Sigmoid colon (tissue), 7 donors: Measurements from ENCODE around the gene CAMK1G. TPM values are rescaled to one million over a fixed set of nuclear protein-coding genes. Genes with fewer than 3 reads are reported as not detected.

ENCODE experiments used
- DNase-seq: peaks from one replicate; pipeline ENCODE4 v3.0.0-alpha.2; 2019
- H3K27ac ChIP-seq, 4 donors: fragments of 200-600 bp; sonication (generic); one replicate each; pipeline ENCODE4 v1.5.1; 2016 to 2019; ENCODE audit warnings: mild to moderate bottlenecking in 1 of 4
- H3K27me3 ChIP-seq, 3 donors: fragments of 200-600 bp; sonication (generic); one replicate each; pipeline ENCODE4 v1.5.1; 2019; ENCODE audit warnings: mild to moderate bottlenecking in 1 of 3
- H3K36me3 ChIP-seq, 4 donors: fragments of 200-600 bp; sonication (generic); one replicate each; pipeline ENCODE4 v1.5.1; 2016 to 2019
- H3K4me1 ChIP-seq, 4 donors: fragments of 200-600 bp; sonication (generic); one replicate each; pipeline ENCODE4 v1.5.1; 2017 to 2019
- H3K4me3 ChIP-seq, 4 donors: fragments of 200-600 bp; sonication (generic); one replicate each; pipeline ENCODE4 v1.5.1; 2017 to 2019; ENCODE audit warnings: mild to moderate bottlenecking in 2 of 4, moderate library complexity in 1 of 4
- H3K9me3 ChIP-seq, 4 donors: fragments of 200-600 bp in 3 of 4; sonication (generic) in 3 of 4; one replicate each; pipeline versions ENCODE4 v1.5.1 to v1.6.1; 2013 to 2019
- EP300 ChIP-seq, 4 donors: sonication (generic); formaldehyde crosslinking; IDR thresholded peaks; one replicate each; pipeline ENCODE4 v1.6.1; 2017; ENCODE audit warnings: antibody characterized with exemption in 4 of 4
- POLR2A ChIP-seq, 2 donors: fragments of 450-650 bp; IDR thresholded peaks; one replicate each; pipeline ENCODE4 v1.6.1; 2016; ENCODE audit warnings: antibody characterized with exemption in 2 of 2, mild to moderate bottlenecking in 2 of 2, moderate library complexity in 2 of 2
- POLR2AphosphoS5 ChIP-seq, 4 donors: sonication (generic); formaldehyde crosslinking; IDR thresholded peaks; one replicate each; pipeline ENCODE4 v1.6.1; 2017; ENCODE audit warnings: antibody characterized with exemption in 4 of 4
- WGBS, 2 donors: extraction: QIAGEN DNeasy Blood & Tissue Kit; methylation state at CpG; one replicate each; pipeline ENCODE4 v1.1.7; 2013; 5-methylcytosine and 5-hydroxymethylcytosine counted together
- intact Hi-C: fragments of 100-400 bp; cut with DNase I; formaldehyde crosslinking; loops from one replicate; pipeline ENCODE4 v1.15.1; 2023
- polyA plus RNA-seq, 3 donors: library from polyadenylated mRNA; stranded (reverse); fragments of 200-250 nt; gene quantifications; one replicate each; pipeline ENCODE4 v1.2.3, GENCODE V29; 2013
- total RNA-seq, 4 donors: library from RNA; depleted of rRNA; stranded (reverse); fragments of >200 nt; gene quantifications; one replicate each; pipeline ENCODE4 v1.1.0, GENCODE V29; 2016
- TF ChIP-seq, protein P1 (sequence below), 4 experiments: fragments of 450-650 bp in 3 of 4; fragments of 200-600 bp in 1 of 4; IDR thresholded peaks; one replicate each; pipeline ENCODE4 v1.5.1; 2016 to 2019; ENCODE audit warnings: antibody characterized with exemption in 4 of 4, mild to moderate bottlenecking in 3 of 4, moderate library complexity in 2 of 4
- donor health status: healthy with polysubstance abuse.
- donor health status: Bipolar disorder and iron deficiency.
- donor health status: healthy.

CAMK1G gene
- total and polyA plus RNA-seq, 7 donors: 0.16 to 1.4 (median 0.48) TPM; not detected in 2

DNA sequence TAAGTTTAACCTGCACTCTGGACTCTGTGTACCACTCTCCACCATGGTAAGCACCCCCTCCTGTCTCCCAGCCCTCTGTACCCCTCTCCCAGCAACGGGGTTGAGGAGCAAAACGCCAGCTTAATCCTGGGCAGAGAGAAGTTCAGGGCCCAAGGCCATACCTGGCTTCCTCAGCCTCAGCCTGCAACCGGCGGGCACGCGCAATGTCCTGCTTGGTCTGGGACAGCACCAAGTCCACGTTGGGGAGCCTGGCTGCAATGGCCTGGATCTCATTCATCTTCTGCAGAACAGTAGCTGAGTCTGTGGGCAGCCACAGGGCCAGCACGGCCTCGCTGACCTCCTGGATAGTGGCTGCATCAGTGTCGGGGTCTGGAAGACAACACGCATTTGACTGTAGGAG, 34.8 kb downstream of the CAMK1G start:
- intact Hi-C loops: no loop called here
- H3K4me3 ChIP-seq: no peak overlapping the region
- H3K36me3 ChIP-seq: no peaks in the 10 kb centered on the region
- DNase-seq: no peak
- no peaks in the 10 kb centered on the region for H3K27me3 ChIP-seq
- 90% methylated on average over 11 of the region's 11 CpGs for WGBS, 2 donors
- H3K9me3 ChIP-seq: no peaks in the 10 kb centered on the region
- H3K4me1 ChIP-seq: no peaks in the 10 kb centered on the region
- TF ChIP-seq POLR2A (IDR thresholded peaks at IDR 0.05) (no peak), EP300 (IDR thresholded peaks at IDR 0.05) (no peak), POLR2AphosphoS5 (IDR thresholded peaks at IDR 0.05) (no peak)
- TF ChIP-seq, protein P1, sequence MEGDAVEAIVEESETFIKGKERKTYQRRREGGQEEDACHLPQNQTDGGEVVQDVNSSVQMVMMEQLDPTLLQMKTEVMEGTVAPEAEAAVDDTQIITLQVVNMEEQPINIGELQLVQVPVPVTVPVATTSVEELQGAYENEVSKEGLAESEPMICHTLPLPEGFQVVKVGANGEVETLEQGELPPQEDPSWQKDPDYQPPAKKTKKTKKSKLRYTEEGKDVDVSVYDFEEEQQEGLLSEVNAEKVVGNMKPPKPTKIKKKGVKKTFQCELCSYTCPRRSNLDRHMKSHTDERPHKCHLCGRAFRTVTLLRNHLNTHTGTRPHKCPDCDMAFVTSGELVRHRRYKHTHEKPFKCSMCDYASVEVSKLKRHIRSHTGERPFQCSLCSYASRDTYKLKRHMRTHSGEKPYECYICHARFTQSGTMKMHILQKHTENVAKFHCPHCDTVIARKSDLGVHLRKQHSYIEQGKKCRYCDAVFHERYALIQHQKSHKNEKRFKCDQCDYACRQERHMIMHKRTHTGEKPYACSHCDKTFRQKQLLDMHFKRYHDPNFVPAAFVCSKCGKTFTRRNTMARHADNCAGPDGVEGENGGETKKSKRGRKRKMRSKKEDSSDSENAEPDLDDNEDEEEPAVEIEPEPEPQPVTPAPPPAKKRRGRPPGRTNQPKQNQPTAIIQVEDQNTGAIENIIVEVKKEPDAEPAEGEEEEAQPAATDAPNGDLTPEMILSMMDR (IDR thresholded peaks at IDR 0.05): no peak
- H3K27ac ChIP-seq: no peak overlapping the region

GRCh38 chr1:209618756-209619420, 35.4 kb downstream of the CAMK1G start:
- 62 to 72% methylated on average over 6 of the region's 6 CpGs for WGBS, 2 donors
- no peaks in the 10 kb centered on the region for H3K36me3 ChIP-seq
- H3K9me3 ChIP-seq: no peaks in the 10 kb centered on the region
- TF ChIP-seq POLR2AphosphoS5 (IDR thresholded peaks at IDR 0.05): no peak
- no peak for TF ChIP-seq EP300 (IDR thresholded peaks at IDR 0.05)
- TF ChIP-seq, protein P1 (IDR thresholded peaks at IDR 0.05): no peak
- TF ChIP-seq POLR2A (IDR thresholded peaks at IDR 0.05): no peak
- no peaks in the 10 kb centered on the region for H3K27me3 ChIP-seq
- H3K4me1 ChIP-seq: no peaks in the 10 kb centered on the region
- H3K4me3 ChIP-seq: no peak overlapping the region
- DNase-seq: no peak
- intact Hi-C loops: no loop called here
- H3K27ac ChIP-seq: no peak overlapping the region

DNA sequence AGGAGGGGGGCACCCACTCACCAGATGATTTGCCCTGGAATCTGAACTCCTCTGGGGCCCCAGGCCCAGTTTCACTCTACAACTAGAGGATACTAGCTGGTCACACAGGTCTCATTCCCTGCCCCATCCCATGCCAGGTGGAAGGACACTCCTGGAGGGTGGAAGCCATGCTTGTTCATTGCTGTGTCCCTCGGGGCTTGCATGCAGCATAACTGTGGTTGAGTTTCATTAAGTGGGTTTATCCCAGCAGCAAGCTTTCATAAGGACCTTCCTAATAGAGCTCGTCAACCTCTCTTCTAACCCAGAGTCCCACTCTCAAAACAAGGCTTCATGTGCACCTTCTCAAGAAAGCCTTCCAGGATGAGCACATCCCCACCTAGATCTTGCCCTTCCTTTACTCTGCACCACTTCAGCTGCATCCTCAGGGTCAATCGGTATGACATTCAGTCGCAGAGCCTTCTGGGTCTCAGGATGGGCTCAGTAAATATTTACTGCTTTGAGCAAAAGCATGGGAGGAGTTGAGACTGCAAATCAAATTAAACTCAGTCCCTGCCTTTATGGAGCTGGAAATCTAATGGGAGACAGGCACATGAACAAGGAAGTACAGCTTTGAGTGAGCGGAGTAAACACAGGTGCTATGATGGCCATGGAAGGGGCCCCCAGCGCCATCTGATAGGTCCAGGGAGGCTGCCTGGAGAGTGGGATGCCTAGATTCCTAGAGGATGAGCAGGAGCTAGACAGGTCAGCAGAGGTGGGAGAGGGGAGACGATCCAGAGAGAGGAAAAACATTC, 36.4 kb downstream of the CAMK1G start:
- DNase-seq: no peak
- H3K4me1 ChIP-seq: no peaks in the 10 kb centered on the region
- no peaks in the 10 kb centered on the region for H3K36me3 ChIP-seq
- no peak overlapping the region for H3K27ac ChIP-seq
- H3K27me3 ChIP-seq: no peaks in the 10 kb centered on the region
- TF ChIP-seq POLR2A (IDR thresholded peaks at IDR 0.05) (no peak), POLR2AphosphoS5 (IDR thresholded peaks at IDR 0.05) (no peak), EP300 (IDR thresholded peaks at IDR 0.05) (no peak)
- TF ChIP-seq, protein P1 (IDR thresholded peaks at IDR 0.05): no peak
- no peak overlapping the region for H3K4me3 ChIP-seq
- WGBS, 2 donors: 39 to 69% methylated on average over 7 of the region's 7 CpGs
- H3K9me3 ChIP-seq: no peaks in the 10 kb centered on the region
- intact Hi-C loops: no loop called here

- WGBS, 2 donors: 41 to 81% methylated on average over 3 of the region's 3 CpGs
- Histone ChIP-seq H3K4me3 (no peak overlapping the region), H3K27me3 (no peaks in the 10 kb centered on the region), H3K27ac (no peak overlapping the region), H3K4me1 (peaks cover 0 to 3% (median 0%) of the 10 kb centered on the region in 4 donors), H3K9me3 (no peaks in the 10 kb centered on the region), H3K36me3 (no peaks in the 10 kb centered on the region)
- DNase-seq: no peak
- intact Hi-C loops: no loop called here
- TF ChIP-seq POLR2AphosphoS5 (IDR thresholded peaks at IDR 0.05) (no peak), EP300 (IDR thresholded peaks at IDR 0.05) (no peak)
These were observed 37.0 kb downstream of the CAMK1G start for GRCh38 chr1:209620487-209620884.

DNA sequence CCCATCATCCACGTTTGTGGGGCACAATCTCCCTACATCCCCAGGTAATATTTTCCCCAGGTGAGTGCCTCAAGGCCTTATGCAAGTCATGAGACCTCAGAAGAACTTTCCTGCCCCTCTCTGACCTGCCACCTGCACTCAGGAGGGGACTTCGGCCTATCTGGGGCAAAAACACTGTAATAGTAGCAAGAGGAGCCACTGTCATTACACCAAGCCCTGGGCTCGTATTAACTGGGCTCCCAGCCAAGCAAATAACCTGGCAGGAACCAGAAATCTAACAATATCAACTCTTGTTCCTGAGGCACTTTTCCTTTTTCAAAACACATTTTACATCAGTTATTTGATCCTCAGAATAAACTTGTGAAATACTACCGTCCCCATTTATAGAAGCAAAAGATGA, 37.8 kb downstream of the CAMK1G start:
- WGBS, 2 donors: 13 to 40% methylated on average over 4 of the region's 4 CpGs
- H3K27ac ChIP-seq: no peak overlapping the region

More for the DNA sequence above, 37.8 kb downstream of the CAMK1G start:
- DNase-seq: no peak
- no peaks in the 10 kb centered on the region for H3K27me3 ChIP-seq
- no peaks in the 10 kb centered on the region for H3K9me3 ChIP-seq
- no peaks in the 10 kb centered on the region for H3K36me3 ChIP-seq
- H3K4me3 ChIP-seq: no peak overlapping the region
- TF ChIP-seq POLR2A (IDR thresholded peaks at IDR 0.05) (no peak), POLR2AphosphoS5 (IDR thresholded peaks at IDR 0.05) (no peak), EP300 (IDR thresholded peaks at IDR 0.05) (no peak)
- TF ChIP-seq, protein P1 (IDR thresholded peaks at IDR 0.05): no peak
- H3K4me1 ChIP-seq: peaks cover 0 to 3% (median 0%) of the 10 kb centered on the region in 4 donors
- intact Hi-C loops: no loop called here
